ENCODE measurements around the gene KLF13. TPM values are rescaled to one million over a fixed set of nuclear protein-coding genes. Genes with fewer than 3 reads are reported as not detected.

The KLF13 gene
- total RNA-seq, 1 experiment from 2014 or later: 78.6 TPM

DNA sequence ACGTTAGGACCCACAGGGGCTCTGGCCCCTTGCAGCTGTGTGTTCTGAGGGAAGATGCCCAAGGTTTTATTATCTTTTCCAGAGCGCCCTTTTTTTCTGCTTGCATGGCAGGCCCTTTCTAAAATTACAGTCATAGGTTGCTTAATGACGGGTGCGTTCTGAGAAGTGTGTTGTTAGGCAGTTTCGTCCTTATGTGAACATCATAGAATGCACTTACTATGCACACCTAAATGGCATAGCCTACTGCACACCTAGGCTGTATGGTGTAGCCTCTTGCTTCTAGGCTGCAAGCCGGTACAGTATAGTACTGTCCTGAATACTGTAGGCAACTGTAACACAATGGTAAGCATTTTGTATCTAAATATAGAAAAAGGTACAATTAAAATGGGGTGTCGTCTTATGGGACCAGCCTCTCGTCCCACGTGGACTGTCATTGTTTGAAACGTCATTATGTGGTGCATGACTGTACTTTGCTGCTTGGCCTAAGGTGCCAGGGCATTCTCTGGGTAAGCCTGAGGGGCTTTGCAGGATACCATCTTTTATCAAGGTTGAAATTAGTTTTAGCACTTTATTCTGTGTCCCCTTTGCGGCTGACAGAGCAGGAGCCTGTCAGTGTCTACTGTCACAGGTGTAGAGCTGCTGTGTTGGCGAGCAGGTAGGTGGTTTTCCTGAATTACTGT lies 10.9 kb downstream of the KLF13 start:
- no TSS peak for BruUV-seq (replicated peaks)
- CTCF ChIA-PET: no interaction called here
- intact Hi-C loops (cut with micrococcal nuclease; ENCODE audit: unreplicated experiment): no loop called here
- Histone ChIP-seq H3K27ac (ENCODE audit: low read length) (no peak overlapping the region), H3K4me1 (ENCODE audit: control insufficient read depth, insufficient read depth, low read length) (peaks cover 23% of the 10 kb centered on the region), H3K4me3 (ENCODE audit: low read depth in 2 of 2, low read length in 2 of 2) (no peak overlapping the region), H3K36me3 (ENCODE audit: control insufficient read depth, insufficient read depth, low read length) (no peaks in the 10 kb centered on the region), H3K27me3 (ENCODE audit: control insufficient read depth, insufficient read depth, low read length) (no peaks in the 10 kb centered on the region), H3K9me3 (ENCODE audit: control insufficient read depth, insufficient read depth, low read depth, low read length) (no peaks in the 10 kb centered on the region)
- ATAC-seq: no peak
- POLR2A ChIA-PET: no interaction called here
- TF ChIP-seq, protein P1, sequence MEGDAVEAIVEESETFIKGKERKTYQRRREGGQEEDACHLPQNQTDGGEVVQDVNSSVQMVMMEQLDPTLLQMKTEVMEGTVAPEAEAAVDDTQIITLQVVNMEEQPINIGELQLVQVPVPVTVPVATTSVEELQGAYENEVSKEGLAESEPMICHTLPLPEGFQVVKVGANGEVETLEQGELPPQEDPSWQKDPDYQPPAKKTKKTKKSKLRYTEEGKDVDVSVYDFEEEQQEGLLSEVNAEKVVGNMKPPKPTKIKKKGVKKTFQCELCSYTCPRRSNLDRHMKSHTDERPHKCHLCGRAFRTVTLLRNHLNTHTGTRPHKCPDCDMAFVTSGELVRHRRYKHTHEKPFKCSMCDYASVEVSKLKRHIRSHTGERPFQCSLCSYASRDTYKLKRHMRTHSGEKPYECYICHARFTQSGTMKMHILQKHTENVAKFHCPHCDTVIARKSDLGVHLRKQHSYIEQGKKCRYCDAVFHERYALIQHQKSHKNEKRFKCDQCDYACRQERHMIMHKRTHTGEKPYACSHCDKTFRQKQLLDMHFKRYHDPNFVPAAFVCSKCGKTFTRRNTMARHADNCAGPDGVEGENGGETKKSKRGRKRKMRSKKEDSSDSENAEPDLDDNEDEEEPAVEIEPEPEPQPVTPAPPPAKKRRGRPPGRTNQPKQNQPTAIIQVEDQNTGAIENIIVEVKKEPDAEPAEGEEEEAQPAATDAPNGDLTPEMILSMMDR (IDR thresholded peaks at IDR 0.05): no peak
- no peak for TF ChIP-seq POLR2AphosphoS5 (IDR thresholded peaks at IDR 0.05; ENCODE audit: low read depth, low read length)
- no peak for TF ChIP-seq TCF7L2 (IDR thresholded peaks at IDR 0.05; ENCODE audit: low read depth, low read length)
- TF ChIP-seq SIN3A (IDR thresholded peaks at IDR 0.05; ENCODE audit: borderline replicate concordance, insufficient read depth, low read depth, low read length): no peak
- TF ChIP-seq, protein P2, sequence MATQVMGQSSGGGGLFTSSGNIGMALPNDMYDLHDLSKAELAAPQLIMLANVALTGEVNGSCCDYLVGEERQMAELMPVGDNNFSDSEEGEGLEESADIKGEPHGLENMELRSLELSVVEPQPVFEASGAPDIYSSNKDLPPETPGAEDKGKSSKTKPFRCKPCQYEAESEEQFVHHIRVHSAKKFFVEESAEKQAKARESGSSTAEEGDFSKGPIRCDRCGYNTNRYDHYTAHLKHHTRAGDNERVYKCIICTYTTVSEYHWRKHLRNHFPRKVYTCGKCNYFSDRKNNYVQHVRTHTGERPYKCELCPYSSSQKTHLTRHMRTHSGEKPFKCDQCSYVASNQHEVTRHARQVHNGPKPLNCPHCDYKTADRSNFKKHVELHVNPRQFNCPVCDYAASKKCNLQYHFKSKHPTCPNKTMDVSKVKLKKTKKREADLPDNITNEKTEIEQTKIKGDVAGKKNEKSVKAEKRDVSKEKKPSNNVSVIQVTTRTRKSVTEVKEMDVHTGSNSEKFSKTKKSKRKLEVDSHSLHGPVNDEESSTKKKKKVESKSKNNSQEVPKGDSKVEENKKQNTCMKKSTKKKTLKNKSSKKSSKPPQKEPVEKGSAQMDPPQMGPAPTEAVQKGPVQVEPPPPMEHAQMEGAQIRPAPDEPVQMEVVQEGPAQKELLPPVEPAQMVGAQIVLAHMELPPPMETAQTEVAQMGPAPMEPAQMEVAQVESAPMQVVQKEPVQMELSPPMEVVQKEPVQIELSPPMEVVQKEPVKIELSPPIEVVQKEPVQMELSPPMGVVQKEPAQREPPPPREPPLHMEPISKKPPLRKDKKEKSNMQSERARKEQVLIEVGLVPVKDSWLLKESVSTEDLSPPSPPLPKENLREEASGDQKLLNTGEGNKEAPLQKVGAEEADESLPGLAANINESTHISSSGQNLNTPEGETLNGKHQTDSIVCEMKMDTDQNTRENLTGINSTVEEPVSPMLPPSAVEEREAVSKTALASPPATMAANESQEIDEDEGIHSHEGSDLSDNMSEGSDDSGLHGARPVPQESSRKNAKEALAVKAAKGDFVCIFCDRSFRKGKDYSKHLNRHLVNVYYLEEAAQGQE (IDR thresholded peaks at IDR 0.05; ENCODE audit: insufficient read depth in 1 of 2, low read depth in 2 of 2, low read length in 1 of 2): no peak
- in situ Hi-C loops (cut with HindIII; ENCODE audit: low pct_unique_long_range_greater_than_20kb, low sequenced_read_pairs): no loop called here
- DNase-seq (ENCODE audit: low read depth, low spot score): no peak

DNA sequence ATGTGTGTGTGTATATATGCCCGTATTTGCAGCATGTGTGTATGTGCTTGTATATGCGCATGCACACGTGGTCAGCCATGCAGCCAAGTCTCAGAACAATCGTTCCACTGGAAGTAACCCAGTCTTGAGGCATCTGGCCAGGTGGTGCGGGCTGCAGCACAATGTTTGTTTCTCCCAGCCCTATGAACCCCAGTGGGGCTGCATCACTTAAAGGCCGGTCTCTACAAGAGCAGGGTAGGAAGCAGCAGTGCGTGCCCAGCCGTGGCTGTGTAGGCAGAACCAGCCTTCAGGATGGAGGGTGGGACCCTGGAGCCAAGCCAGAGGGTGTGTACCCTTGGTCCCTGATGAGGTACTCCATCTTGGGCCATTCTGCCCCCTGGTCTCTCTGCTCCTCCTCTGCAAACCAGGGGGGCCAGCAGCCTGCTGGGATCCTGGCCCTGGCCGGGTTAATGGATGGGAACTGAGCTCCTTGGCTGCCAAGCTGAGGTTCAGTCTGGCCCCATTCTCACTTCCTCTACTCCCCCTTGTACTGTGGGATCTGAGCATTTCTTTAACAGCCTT lies 11.8 kb downstream of the KLF13 start:
- TF ChIP-seq TCF7L2 (IDR thresholded peaks at IDR 0.05; ENCODE audit: low read depth, low read length): no peak
- no peak for TF ChIP-seq POLR2AphosphoS5 (IDR thresholded peaks at IDR 0.05; ENCODE audit: low read depth, low read length)
- TF ChIP-seq, protein P2 (IDR thresholded peaks at IDR 0.05; ENCODE audit: insufficient read depth in 1 of 2, low read depth in 2 of 2, low read length in 1 of 2): no peak
- no peak for TF ChIP-seq SIN3A (IDR thresholded peaks at IDR 0.05; ENCODE audit: borderline replicate concordance, insufficient read depth, low read depth, low read length)
- TF ChIP-seq, protein P1 (IDR thresholded peaks at IDR 0.05): no peak
- Histone ChIP-seq H3K27ac (ENCODE audit: low read length) (no peak overlapping the region), H3K36me3 (ENCODE audit: control insufficient read depth, insufficient read depth, low read length) (no peaks in the 10 kb centered on the region), H3K9me3 (ENCODE audit: control insufficient read depth, insufficient read depth, low read depth, low read length) (no peaks in the 10 kb centered on the region), H3K4me1 (ENCODE audit: control insufficient read depth, insufficient read depth, low read length) (peaks cover 20% of the 10 kb centered on the region), H3K27me3 (ENCODE audit: control insufficient read depth, insufficient read depth, low read length) (no peaks in the 10 kb centered on the region), H3K4me3 (ENCODE audit: low read depth in 2 of 2, low read length in 2 of 2) (no peak overlapping the region)
- intact Hi-C loops (cut with micrococcal nuclease; ENCODE audit: unreplicated experiment): no loop called here
- CTCF ChIA-PET: no interaction called here
- POLR2A ChIA-PET: no interaction called here
- DNase-seq (ENCODE audit: low read depth, low spot score): no peak
- ATAC-seq: no peak
- no TSS peak for BruUV-seq (replicated peaks)
- in situ Hi-C loops (cut with HindIII; ENCODE audit: low pct_unique_long_range_greater_than_20kb, low sequenced_read_pairs): no loop called here
